HEK293 (cell line): ENCODE data around the gene PEX16.
"Not testable (repeated sequence)": the region's sequence is repeated elsewhere in the genome, so short reads cannot be mapped to it uniquely, and the experiment has no call there.

Source experiments
- CTCF ChIA-PET: fragments of 350-600 bp; formaldehyde crosslinking; extraction: SDS; loops from one replicate; lab custom pipeline; 2021; ENCODE audit warnings: antibody characterized with exemption; lab: Yijun Ruan, JAX
- POLR2A ChIA-PET: fragments of 300-600 bp; formaldehyde crosslinking; extraction: SDS; loops from one replicate; lab custom pipeline; 2020; ENCODE audit warnings: antibody characterized with exemption, inconsistent platforms; lab: Yijun Ruan, JAX
- H3K27ac ChIP-seq: fragments of 200-500 bp; sonication (Bioruptor generic); 2 replicates; pipeline ENCODE4 v1.5.1; 2014; ENCODE audit warnings: low read depth, low read length, control low read depth, inconsistent platforms; ENCODE audit errors: extremely low read depth
- H3K36me3 ChIP-seq, 2 experiments: fragments of 200-500 bp in 1 of 2; sonication (Bioruptor generic) in 1 of 2; 1 replicate in 1 of 2; 2 replicates in 1 of 2; pipeline ENCODE4 v1.5.1; 2014 to 2017; ENCODE audit warnings: inconsistent platforms in 2 of 2, low read length in 2 of 2; ENCODE audit not compliant: control insufficient read depth in 2 of 2, insufficient read depth in 1 of 2
- H3K4me1 ChIP-seq: fragments of 200-500 bp; sonication (Bioruptor generic); 2 replicates; pipeline ENCODE4 v1.5.1; 2014; ENCODE audit warnings: mild to moderate bottlenecking, low read length, inconsistent platforms; ENCODE audit not compliant: control insufficient read depth, insufficient read depth
- H3K4me3 ChIP-seq: 2 replicates; pipeline ENCODE4 v1.5.1; 2011; ENCODE audit warnings: low read depth, mild to moderate bottlenecking, control low read depth, low read length, moderate library complexity
- H3K9me3 ChIP-seq: fragments of 200-500 bp; sonication (Bioruptor generic); 2 replicates; pipeline ENCODE4 v1.5.1; 2014; ENCODE audit warnings: low read depth, low read length, inconsistent platforms; ENCODE audit not compliant: control insufficient read depth, insufficient read depth
- GLIS1 ChIP-seq: fragments of 450-650 bp; formaldehyde crosslinking; IDR thresholded peaks from 2 replicates; pipeline ENCODE4 v1.5.1; 2016; ENCODE audit warnings: missing biosample characterization, missing genetic modification characterization
- MEIS1 ChIP-seq: sonication (generic); formaldehyde crosslinking; IDR thresholded peaks from 2 replicates; pipeline ENCODE4 v1.8.1; 2022; ENCODE audit warnings: missing genetic modification reagents, mild to moderate bottlenecking, borderline replicate concordance
- PBX3 ChIP-seq: sonication (generic); formaldehyde crosslinking; IDR thresholded peaks from 2 replicates; pipeline ENCODE4 v1.8.1; 2022; ENCODE audit warnings: mild to moderate bottlenecking, moderate library complexity, missing genetic modification reagents
- PRDM10 ChIP-seq: fragments of 450-650 bp; formaldehyde crosslinking; IDR thresholded peaks from 2 replicates; pipeline ENCODE4 v1.5.1; 2016; ENCODE audit warnings: missing biosample characterization, missing genetic modification characterization
- SP2 ChIP-seq: fragments of 450-650 bp; formaldehyde crosslinking; IDR thresholded peaks from 2 replicates; pipeline ENCODE4 v1.5.1; 2016; ENCODE audit warnings: missing biosample characterization, missing genetic modification characterization
- ZBTB26 ChIP-seq: fragments of 450-650 bp; formaldehyde crosslinking; optimal IDR thresholded peaks from 2 replicates; pipeline ENCODE3; 2016; ENCODE audit warnings: missing biosample characterization, mild to moderate bottlenecking, missing genetic modification characterization
- ZBTB48 ChIP-seq: fragments of 450-650 bp; formaldehyde crosslinking; IDR thresholded peaks from 2 replicates; pipeline ENCODE4 v1.5.1; 2016; ENCODE audit warnings: missing biosample characterization, missing genetic modification characterization
- ZIC2 ChIP-seq: fragments of 450-650 bp; formaldehyde crosslinking; IDR thresholded peaks from 2 replicates; pipeline ENCODE4 v1.5.1; 2016; ENCODE audit warnings: missing biosample characterization, missing genetic modification characterization
- ZNF184 ChIP-seq: fragments of 450-650 bp; IDR thresholded peaks from 2 replicates; pipeline ENCODE4 v1.5.1; 2018; ENCODE audit warnings: missing biosample characterization, mild to moderate bottlenecking, missing genetic modification characterization
- ZNF223 ChIP-seq: fragments of 450-650 bp; formaldehyde crosslinking; IDR thresholded peaks from 2 replicates; pipeline ENCODE4 v1.5.1; 2016; ENCODE audit warnings: missing biosample characterization, missing genetic modification characterization
- ZNF449 ChIP-seq: fragments of 450-650 bp; formaldehyde crosslinking; IDR thresholded peaks from 2 replicates; pipeline ENCODE4 v1.5.1; 2017; ENCODE audit warnings: missing biosample characterization, mild to moderate bottlenecking, missing genetic modification characterization, moderate library complexity
- ZNF513 ChIP-seq: fragments of 450-650 bp; IDR thresholded peaks from 2 replicates; pipeline ENCODE4 v1.5.1; 2018; ENCODE audit warnings: missing biosample characterization, missing genetic modification characterization
- ZNF704 ChIP-seq: fragments of 450-650 bp; formaldehyde crosslinking; IDR thresholded peaks from 2 replicates; pipeline ENCODE4 v1.5.1; 2016; ENCODE audit warnings: missing biosample characterization, missing genetic modification characterization
- ZSCAN30 ChIP-seq: fragments of 450-650 bp; IDR thresholded peaks from 2 replicates; pipeline ENCODE4 v1.5.1; 2018; ENCODE audit warnings: missing biosample characterization, mild to moderate bottlenecking, missing genetic modification characterization, moderate library complexity
- ZSCAN4 ChIP-seq: fragments of 450-650 bp; formaldehyde crosslinking; IDR thresholded peaks from 2 replicates; pipeline ENCODE4 v1.5.1; 2017; ENCODE audit warnings: missing biosample characterization, missing genetic modification characterization

PEX16 gene

GRCh38 chr11:45900916-45901617 is 16.6 kb downstream of the PEX16 start (continued):
- TF ChIP-seq ZNF513 (no peak), MEIS1 (CRISPR knock-in tag) (no peak), ZNF704 (tag by site-specific recombination) (no peak), ZIC2 (tag by site-specific recombination) (no peak), ZBTB48 (0 out of 2 replicates have a peak, but pooled peaks have one; percentile 31), ZNF449 (no peak), ZSCAN4 (tag by site-specific recombination) (no peak), GLIS1 (tag by site-specific recombination) (peak; percentile 89), ZNF223 (tag by site-specific recombination) (peak; percentile 43; the same call in 1 of the 2 replicates), ZNF184 (no peak)

- ChIA-PET CTCF (interaction anchor here (0.6 to 1.2 kb wide), 2 partner anchors 27 to 112 kb away, joined by 3 to 4 read pairs; no protein-coding TSS in a partner anchor), POLR2A (interaction anchor here (1.6 kb wide), 1 partner anchor 18 kb away, joined by 8 read pairs; the partner anchor contains the start of gene PEX16)
- peaks cover 0 to 29% of the 10 kb centered on the region in 2 experiments; a peak in 1 of 3 replicates for H3K36me3 ChIP-seq
- H3K4me1 ChIP-seq, H3K27ac ChIP-seq, H3K9me3 ChIP-seq: not testable (repeated sequence)
- TF ChIP-seq SP2: 0 out of 2 replicates have a peak, but pooled peaks have one; percentile 5
- TF ChIP-seq ZSCAN30: peak; percentile 3; the same call in 1 of the 2 replicates
- TF ChIP-seq PBX3 (CRISPR knock-in tag): 0 out of 2 replicates have a peak, but pooled peaks have one; percentile 13
- TF ChIP-seq ZBTB26 (tag by site-specific recombination): peak; percentile 18
- peak; percentile 78 for TF ChIP-seq PRDM10
- peak overlapping the region; percentile 63 for H3K4me3 ChIP-seq
Observed at GRCh38 chr11:45900175-45900800, 17.4 kb downstream of the PEX16 start.
